Motor neuron (in vitro differentiated cells): ENCODE data around the gene EHD1. TPM values are rescaled to one million over a fixed set of nuclear protein-coding genes. Genes with fewer than 3 reads are reported as not detected.

Source experiments
- ATAC-seq, 8 experiments: fragments of 200-7000 bp; cut with Tn5 transposase; replicated peaks in 6 of 8; 2 replicates each; pipeline ENCODE4 v1.8.0; 2021; ENCODE audit warnings: mild to moderate bottlenecking in 8 of 8, moderate library complexity in 8 of 8
- H3K27ac ChIP-seq, 2 donors: fragments of 250-450 bp; sonication (Bioruptor Pico); 2 replicates each; pipeline ENCODE4 v1.9.0; 2021; ENCODE audit warnings: antibody characterized with exemption in 2 of 2, mild to moderate bottlenecking in 2 of 2, moderate library complexity in 1 of 2
- H3K4me1 ChIP-seq, 2 donors: fragments of 250-450 bp; sonication (Bioruptor Pico); replicated peaks in 1 of 2; 2 replicates each; pipeline ENCODE4 v1.6.1; 2021; ENCODE audit warnings: antibody characterized with exemption in 2 of 2, mild to moderate bottlenecking in 2 of 2, moderate library complexity in 1 of 2
- H3K4me3 ChIP-seq, 5 donors: fragments of 250-450 bp; sonication (Bioruptor Pico); 2 replicates each; pipeline ENCODE4 v1.9.0; 2021; ENCODE audit warnings: antibody characterized with exemption in 5 of 5, mild to moderate bottlenecking in 5 of 5, moderate library complexity in 4 of 5
- WGBS, 10 experiments: fragments of 450-650 bp; shearing (Covaris generic); methylation state at CpG; one replicate each; pipeline ENCODE4 v1.0.0; 2022; 5-methylcytosine and 5-hydroxymethylcytosine counted together
- in situ Hi-C, 9 experiments: fragments of 400-800 bp; cut with MboI; loops; one replicate each; pipeline ENCODE4 v1.15.0; 2021; ENCODE audit warnings: low sequenced_read_pairs in 9 of 9, low pct_unique_long_range_greater_than_20kb in 2 of 9; ENCODE audit not compliant: unreplicated experiment in 9 of 9
- total RNA-seq, 8 experiments: library from RNA; unstranded; fragments of 300-600 nt; gene quantifications; 2 replicates each; pipeline versions ENCODE4 v1.2.3 to v1.2.4, GENCODE V29; 2022

EHD1 gene
- total RNA-seq, 8 experiments from 2014 or later = 20.2 to 37.2 (median 30.6) TPM

DNA sequence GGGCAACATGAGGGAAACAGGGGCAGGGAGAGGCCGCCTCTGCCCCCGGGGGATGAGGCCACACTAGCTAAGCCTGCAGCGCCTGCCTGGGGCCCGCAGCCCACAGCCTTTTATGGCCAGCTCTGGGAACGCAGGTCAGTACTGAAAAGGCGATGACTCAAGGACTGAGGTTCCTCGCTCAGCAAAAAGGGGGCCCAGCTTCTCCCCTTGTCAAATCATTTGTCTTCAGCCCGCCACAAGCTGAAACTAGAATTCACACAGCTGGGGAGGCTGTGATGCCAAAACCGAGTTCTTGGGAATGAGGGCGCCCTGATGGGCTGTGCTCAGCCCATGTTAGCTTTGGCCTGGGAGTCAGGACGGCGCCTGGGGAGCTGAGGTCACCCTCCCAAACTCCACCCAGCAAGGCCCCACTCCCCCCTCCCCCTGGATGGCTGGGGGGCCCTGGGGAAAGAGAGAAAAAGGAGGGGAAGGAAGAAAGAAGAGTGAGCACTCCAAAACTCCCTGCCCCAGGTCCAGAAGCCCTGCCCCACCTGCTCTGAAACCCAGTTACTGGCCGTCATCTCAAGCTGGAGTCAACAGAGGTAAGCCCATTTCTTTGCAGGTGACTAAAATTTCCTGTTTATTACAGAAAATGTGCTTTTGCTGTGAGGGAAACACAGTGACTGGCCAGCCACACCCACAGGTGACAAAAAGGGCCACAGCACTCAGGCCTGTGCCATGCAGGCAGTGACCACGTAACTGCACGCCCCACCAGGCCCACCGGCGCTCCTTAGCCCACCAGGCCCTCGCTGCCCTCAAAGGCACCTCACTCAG, 13.7 kb downstream of the EHD1 start:
- in situ Hi-C loops = no loop called here
- Histone ChIP-seq H3K4me1 (peaks cover 35 to 44% of the 10 kb centered on the region in 2 donors), H3K27ac (peak overlapping the region; percentile 70 to 91), H3K4me3 (no peak overlapping the region)
- peak; percentile 11 to 92 (median 86) for ATAC-seq
- 0 to 100% (median 26%) methylated on average over 1 to 11 of the region's 18 CpGs; no CpG with 5 or more reads in 3 of the 10 experiments for WGBS, 10 experiments

DNA sequence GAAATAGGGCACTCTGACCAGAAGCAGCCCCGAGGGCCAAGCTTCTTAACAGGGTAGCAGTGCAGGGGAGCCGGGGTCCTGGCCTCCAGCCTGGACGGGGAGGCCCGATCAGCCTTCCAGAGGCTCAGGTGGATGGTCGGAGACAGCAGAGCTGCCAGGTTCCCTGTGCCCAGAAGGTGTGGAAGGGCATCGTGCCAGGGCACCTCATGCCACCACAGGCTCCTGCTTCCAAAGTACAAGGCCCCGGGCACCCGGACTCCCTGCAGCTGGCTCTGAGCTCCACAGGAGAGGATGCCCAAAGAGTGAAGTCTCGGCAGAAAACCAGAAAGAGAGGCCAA, 14.3 kb downstream of the EHD1 start:
- in situ Hi-C loops = no loop called here
- peaks cover 34 to 38% of the 10 kb centered on the region in 2 donors for H3K4me1 ChIP-seq
- no peak overlapping the region for H3K4me3 ChIP-seq
- H3K27ac ChIP-seq = peak overlapping the region; percentile 70 to 91
- ATAC-seq = peak in 5 of 8 experiments; percentile 1 to 17 (median 9)
- WGBS, 10 experiments = 0 to 67% (median 55%) methylated on average over 1 to 4 of the region's 9 CpGs; no CpG with 5 or more reads in 7 of the 10 experiments

DNA sequence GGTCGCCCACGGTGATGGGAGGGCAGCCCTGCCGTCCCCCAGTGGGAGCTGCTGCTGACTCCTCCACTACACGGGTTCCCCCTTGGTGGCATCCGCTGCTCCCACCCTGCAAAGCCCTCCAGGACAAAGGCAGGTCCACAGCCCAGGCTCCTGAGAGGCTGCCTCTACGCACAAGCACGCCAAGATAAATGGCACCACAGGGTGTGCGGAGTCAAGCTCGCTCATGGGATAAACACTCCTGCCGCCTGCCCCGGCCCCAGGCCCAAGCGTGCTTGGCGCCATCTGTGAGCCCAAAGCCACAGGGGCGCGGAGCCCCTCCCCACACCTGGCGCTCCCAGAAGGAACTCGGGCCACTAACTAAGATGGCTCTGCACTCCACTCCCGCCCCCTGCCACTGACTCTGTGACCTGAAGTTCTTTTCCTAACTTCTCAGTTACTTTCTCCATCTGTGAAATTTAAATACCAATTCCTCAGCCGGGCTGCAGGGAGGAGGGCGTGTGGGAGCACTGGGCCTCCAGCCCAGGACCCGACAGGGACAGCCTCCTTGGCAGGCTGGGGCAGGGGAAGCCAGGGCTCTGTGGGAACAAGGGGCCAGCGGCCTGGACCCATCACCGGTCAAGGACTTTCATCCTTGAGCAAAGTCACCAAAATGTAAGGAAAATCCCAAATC, 14.9 kb downstream of the EHD1 start:
- no peak overlapping the region for H3K4me3 ChIP-seq
- H3K4me1 ChIP-seq = peaks cover 34 to 37% of the 10 kb centered on the region in 2 donors
- in situ Hi-C loops = no loop called here

DNA sequence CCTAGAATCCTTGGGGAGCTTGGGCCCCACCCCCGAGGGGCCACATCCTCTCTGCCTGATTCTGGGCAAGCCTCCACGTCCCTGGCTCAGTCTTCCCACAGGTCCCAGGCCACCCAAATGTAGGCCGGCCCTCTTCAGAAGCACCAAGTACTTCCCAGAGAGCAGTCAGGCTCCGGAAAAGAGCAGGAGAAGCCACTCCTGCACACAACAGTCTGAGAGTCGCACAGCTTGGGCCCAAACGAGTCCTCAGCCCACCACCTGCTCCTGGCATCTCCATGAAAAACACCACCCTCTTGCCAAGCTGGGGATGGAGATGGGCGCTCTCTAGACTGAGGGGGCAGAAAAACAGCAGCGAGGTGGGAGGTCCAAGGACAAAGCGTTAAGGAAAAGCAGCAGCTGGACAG, 15.4 kb downstream of the EHD1 start:
- 17 to 100% (median 42%) methylated on average over 1 to 2 of the region's 9 CpGs; no CpG with 5 or more reads in 5 of the 10 experiments for WGBS, 10 experiments
- in situ Hi-C loops = no loop called here
- Histone ChIP-seq H3K27ac (peak overlapping the region; percentile 79 to 91), H3K4me1 (peaks cover 34 to 37% of the 10 kb centered on the region in 2 donors), H3K4me3 (no peak overlapping the region)
- peak in 3 of 8 experiments; percentile 0 to 1 (median 1) for ATAC-seq

More for the DNA sequence above, 14.9 kb downstream of the EHD1 start:
- peak overlapping the region; percentile 79 to 91 for H3K27ac ChIP-seq
- 20 to 93% (median 43%) methylated on average over 1 to 6 of the region's 23 CpGs; no CpG with 5 or more reads in 6 of the 10 experiments for WGBS, 10 experiments
- ATAC-seq = peak; percentile 2 to 54 (median 39)

DNA sequence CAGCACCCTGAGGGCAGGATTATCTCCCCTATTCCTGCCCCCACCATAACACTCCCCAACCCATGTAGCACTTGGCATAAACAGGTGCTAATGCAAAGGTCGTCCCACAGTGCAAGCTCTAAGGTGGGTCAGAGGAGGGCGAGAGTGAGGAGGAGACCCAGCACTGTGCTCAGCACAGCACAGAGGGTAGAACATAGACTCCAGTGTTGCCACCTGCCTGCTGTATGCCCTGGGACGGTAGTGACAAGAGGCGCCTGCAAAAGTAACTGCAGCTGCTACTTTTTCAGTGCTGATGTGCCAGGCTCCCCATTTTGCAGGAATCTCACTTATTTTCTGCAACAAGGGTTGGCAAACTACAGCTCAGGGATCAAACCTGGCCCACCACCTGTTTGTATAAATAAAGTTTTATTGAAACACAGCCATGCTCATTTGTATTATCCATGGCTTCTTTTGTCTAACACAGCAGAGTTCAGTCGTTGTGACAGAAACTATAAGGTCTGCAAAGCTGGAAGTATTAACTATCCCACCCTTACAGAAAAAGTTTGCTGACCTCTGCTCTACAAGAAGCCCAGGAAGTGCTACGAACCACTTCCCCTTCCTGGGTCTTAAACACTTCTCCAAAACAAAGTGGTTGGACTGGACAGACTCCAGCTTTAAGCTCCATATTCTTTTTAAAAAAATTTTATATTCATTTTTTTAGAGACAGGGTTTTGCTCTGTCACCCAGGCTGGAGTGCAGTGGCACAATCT, 17.0 kb downstream of the EHD1 start:
- WGBS, 10 experiments = 67 to 100% (median 88%) methylated on average over 1 to 4 of the region's 6 CpGs; no CpG with 5 or more reads in 2 of the 10 experiments
- ATAC-seq = no peak
- Histone ChIP-seq H3K4me3 (no peak overlapping the region), H3K4me1 (peaks cover 34 to 37% of the 10 kb centered on the region in 2 donors), H3K27ac (no peak overlapping the region)
- in situ Hi-C loops = no loop called here

DNA sequence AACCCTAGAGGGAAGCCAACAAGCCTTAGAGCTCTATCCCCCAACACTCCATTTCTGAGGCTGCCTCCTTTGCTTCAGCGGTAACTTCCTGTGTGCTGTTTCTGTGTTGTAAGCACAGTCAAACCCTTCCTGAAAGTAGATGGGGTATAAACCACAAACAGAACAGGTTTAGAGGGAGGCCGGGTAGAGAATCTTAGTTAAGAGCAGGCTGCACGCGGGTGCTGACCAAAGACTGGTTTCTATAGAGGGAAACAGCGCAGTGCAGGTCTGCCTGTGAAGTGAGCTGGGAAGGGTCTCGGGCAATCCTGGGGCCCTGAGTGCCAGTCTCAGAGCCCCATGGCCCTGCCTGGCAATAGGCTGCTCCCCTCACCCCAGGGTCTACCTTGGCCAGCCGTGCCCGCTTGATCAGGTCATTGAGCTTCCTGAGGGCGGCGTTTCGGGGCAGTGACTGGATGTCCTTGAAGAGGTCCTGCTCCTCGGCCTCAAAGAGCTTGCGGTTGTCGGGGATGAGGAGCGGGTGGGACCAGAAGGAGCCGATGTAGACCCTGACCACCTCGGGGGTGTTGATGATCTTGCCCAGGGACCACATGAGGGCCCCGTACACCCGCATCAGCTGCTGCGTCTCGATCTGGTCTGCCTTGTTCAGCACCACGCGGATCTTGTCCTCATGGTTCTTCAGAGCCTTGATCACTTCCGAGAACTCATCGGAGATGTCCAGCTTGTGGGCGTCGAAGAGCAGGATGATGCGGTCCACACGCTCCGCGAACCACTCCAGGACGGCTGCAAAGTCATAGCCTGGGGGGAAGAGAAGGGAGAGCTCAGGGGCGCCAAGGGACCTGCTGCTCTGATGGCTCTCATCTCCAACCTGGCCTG, 18.6 kb downstream of the EHD1 start:
- Histone ChIP-seq H3K27ac (no peak overlapping the region), H3K4me1 (peaks cover 28 to 29% of the 10 kb centered on the region in 2 donors), H3K4me3 (no peak overlapping the region)
- ATAC-seq = no peak
- 83 to 100% (median 97%) methylated on average over 1 to 16 of the region's 33 CpGs; no CpG with 5 or more reads in 3 of the 10 experiments for WGBS, 10 experiments
- in situ Hi-C loops = no loop called here

DNA sequence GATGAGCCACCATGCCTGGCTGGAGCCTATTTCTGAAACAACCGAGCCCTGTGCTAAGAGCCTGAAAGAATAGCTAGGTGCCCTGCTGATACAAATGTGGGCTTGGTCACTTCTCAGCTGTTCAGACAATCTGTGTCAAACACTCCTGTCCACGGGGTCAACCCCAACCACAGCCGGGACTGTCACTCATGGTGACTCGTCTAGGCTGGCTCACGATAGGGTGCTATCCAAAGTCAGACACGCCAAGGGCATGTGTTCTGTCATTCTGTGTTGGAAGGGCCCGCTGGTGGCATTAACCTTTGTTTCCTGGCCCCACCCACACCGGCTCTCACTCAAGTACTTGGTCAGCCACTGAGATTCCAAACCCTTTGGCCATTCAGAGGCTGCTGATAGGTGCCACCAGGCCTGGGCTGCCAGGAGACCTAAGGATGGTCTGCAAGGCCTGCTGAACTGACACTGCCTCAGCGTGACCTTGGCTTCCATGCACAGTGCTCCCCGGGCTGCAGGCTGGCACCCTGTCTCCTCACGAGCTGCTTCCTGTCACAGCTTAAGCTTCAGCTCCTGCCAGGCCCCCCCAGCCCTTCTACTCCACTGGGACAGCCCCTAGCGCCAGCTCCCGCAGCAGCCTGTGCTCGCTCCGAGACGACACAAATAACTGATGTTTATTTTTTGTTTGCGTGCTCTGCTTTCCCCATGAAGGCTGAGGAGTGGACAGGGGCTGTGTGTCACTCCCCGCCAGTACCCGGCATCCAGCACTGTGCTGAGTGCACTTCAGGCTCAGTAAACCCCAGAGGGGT, 19.8 kb downstream of the EHD1 start:
- WGBS, 10 experiments = 84 to 100% (median 93%) methylated on average over 1 to 7 of the region's 19 CpGs; no CpG with 5 or more reads in 6 of the 10 experiments
- Histone ChIP-seq H3K4me3 (no peak overlapping the region), H3K4me1 (peaks cover 17% of the 10 kb centered on the region in 2 donors), H3K27ac (no peak overlapping the region)
- ATAC-seq = no peak
- in situ Hi-C loops = no loop called here

DNA sequence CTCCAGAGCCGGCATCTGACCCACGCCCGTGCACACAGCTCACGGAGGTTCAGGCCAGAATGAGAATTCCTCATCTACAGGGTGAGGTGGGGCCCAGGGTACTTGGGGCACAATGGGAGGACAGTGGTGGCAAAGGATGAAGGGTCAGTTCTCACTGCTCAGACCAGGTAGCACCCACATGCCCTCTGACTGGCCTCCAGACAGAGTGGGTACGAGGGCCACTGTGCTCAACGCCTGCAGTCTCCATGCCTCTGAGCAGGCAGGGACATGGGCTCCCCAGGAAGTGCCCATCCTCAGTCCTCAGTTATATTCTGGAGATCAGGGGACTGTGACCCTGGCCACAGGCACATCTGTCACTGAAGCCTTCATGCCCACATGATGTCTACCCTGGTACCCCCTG, 20.9 kb downstream of the EHD1 start:
- Histone ChIP-seq H3K4me3 (no peak overlapping the region), H3K4me1 (peaks cover 5 to 6% of the 10 kb centered on the region in 2 donors), H3K27ac (no peak overlapping the region)
- in situ Hi-C loops = no loop called here
- WGBS, 10 experiments = 94 to 100% methylated on average over 3 to 4 of the region's 6 CpGs; no CpG with 5 or more reads in 8 of the 10 experiments
- ATAC-seq = no peak

DNA sequence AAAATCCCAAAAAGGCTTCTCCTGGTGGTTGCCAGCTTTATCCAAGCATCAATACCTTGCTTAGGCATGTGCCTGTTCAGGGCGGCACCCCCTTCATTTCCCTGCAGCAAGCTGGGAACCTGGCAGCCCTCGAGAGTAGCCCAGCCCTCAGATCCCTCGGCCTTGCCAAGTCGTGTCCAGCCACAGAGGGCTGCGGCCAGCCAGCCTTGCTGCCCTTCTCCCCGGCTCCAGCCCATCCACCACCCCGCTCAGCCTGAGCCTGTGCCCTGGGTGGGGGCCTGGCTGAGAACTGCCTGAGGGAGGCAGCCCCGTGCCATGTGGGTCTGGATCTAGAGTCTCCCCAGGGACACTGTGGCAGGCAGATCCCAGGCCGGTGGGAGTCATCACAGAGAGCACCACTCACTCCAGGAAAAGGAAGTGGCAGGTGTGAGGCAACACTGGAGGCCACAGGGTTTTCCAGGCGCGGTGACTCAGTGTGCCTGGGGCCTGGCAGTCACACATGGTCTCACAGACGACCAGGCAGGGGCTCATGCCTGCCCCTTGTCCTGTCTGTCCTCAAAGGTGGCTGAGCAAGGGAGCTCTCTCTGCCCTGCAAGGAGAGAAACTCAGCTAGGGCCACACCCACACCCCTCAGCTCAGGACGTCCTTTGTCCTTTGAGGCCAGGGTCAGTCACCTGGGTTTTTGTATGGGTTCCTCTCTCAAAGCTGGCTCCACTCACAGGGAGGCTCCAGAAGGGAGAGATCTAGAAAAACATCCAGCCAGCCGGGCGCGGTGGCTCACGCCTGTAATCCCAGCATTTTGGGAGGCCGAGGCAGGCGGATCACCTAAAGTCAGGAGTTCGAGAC, 21.8 kb downstream of the EHD1 start:
- 44 to 100% (median 92%) methylated on average over 2 to 8 of the region's 20 CpGs; no CpG with 5 or more reads in 4 of the 10 experiments for WGBS, 10 experiments
- Histone ChIP-seq H3K4me3 (no peak overlapping the region), H3K27ac (no peak overlapping the region), H3K4me1 (no peaks in the 10 kb centered on the region)
- in situ Hi-C loops = no loop called here
- ATAC-seq = peak; percentile 6 to 53 (median 18)

DNA sequence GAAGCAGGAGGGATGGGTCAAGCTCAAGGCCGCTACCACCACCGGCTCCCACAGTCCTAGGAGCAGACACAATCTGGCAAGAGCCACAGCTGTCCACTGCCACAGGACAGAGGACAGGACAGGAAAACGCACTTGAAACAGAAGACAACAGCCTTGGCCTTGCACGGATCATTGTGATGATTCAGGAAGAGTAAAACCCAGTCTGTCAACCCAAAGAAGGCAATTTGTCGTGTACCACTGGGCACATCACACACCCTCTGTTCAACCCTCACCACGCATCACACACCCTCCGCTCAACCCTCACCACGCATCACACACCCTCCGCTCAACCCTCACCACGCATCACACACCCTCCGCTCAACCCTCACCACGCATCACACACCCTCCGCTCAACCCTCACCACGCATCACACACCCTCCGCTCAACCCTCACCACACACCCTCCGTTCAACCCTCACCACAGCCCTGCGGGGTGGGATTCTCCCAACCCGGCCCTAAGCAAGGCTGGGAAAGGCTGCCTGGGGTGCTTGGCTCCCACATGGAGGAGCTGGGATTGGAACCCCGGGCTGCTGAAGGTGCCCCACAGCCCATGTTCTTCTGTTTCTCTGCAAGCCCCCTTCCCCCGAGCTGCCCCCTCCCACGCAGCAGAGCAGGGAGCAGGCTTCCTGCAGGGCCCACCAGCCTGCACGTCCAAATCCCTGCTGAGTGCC, 22.7 kb downstream of the EHD1 start:
- WGBS, 10 experiments = 40 to 100% (median 72%) methylated on average over 1 to 5 of the region's 22 CpGs; no CpG with 5 or more reads in 4 of the 10 experiments
- H3K27ac ChIP-seq = no peak overlapping the region
- in situ Hi-C loops = no loop called here
- no peak overlapping the region for H3K4me3 ChIP-seq
- no peaks in the 10 kb centered on the region for H3K4me1 ChIP-seq
- ATAC-seq = no peak
